HFFc6 (cell line): ENCODE data around the gene UBXN1. TPM values are rescaled to one million over a fixed set of nuclear protein-coding genes. Genes with fewer than 3 reads are reported as not detected.

ENCODE experiments used
- DNase-seq: peaks from one replicate; pipeline ENCODE4 v3.0.0-alpha.2; 2018
- H3K27ac Mint-ChIP-seq: 2 replicates; pipeline ENCODE4 v1.8.0; 2020; ENCODE audit warnings: mild to moderate bottlenecking, mixed read lengths
- H3K27me3 Mint-ChIP-seq: 2 replicates; pipeline ENCODE4 v1.8.0; 2021; ENCODE audit warnings: mild to moderate bottlenecking, moderate library complexity, mixed read lengths; ENCODE audit not compliant: insufficient read depth
- H3K36me3 Mint-ChIP-seq: 2 replicates; pipeline ENCODE4 v1.8.0; 2021; ENCODE audit warnings: low read depth, mixed read lengths
- H3K4me1 Mint-ChIP-seq: 2 replicates; pipeline ENCODE4 v1.8.0; 2020; ENCODE audit warnings: low read depth, mixed read lengths
- H3K4me3 Mint-ChIP-seq: 2 replicates; pipeline ENCODE4 v1.8.0; 2020; ENCODE audit warnings: mild to moderate bottlenecking, moderate library complexity, mixed read lengths
- H3K9me3 Mint-ChIP-seq: 2 replicates; pipeline ENCODE4 v1.8.0; 2020; ENCODE audit warnings: mild to moderate bottlenecking, mixed read lengths
- CTCF ChIP-seq: fragments of 200-600 bp; sonication (generic); IDR thresholded peaks from 2 replicates; pipeline ENCODE4 v1.5.0; 2021; ENCODE audit warnings: antibody characterized with exemption, mild to moderate bottlenecking
- long read RNA-seq: library from polyadenylated mRNA; unstranded; transcript quantifications from one replicate; pipeline ENCODE4 v2.0.0, GENCODE V29; 2019
- total RNA-seq, 6 experiments: library from RNA; stranded (reverse); fragmentation: NEBNext Ultra II Directional; extraction: Animal tissue kit (Norgen Biotek cat#: 25700); gene quantifications; 2 replicates in 1 of 6; 3 replicates in 5 of 6; pipeline ENCODE4 v1.2.3, GENCODE V29; 2021

The UBXN1 gene
- total RNA-seq, result 100 to 1,000 TPM in 3 of 6 experiments, 10 to 100 TPM in 3; 85.2 to 114 (median 96.5) TPM
- long read RNA-seq, transcript UBXN1-217 (10 exons, 943 nt), result minor isoform, 8 of 179 reads
- long read RNA-seq, transcript UBXN1-202 (9 exons, 1,153 nt), result major isoform, 149 of 179 reads
- long read RNA-seq, partial matches to known transcripts, result 17 of 179 reads
- long read RNA-seq, other reads (novel, unspliced or antisense), result 5 of 179 reads

DNA sequence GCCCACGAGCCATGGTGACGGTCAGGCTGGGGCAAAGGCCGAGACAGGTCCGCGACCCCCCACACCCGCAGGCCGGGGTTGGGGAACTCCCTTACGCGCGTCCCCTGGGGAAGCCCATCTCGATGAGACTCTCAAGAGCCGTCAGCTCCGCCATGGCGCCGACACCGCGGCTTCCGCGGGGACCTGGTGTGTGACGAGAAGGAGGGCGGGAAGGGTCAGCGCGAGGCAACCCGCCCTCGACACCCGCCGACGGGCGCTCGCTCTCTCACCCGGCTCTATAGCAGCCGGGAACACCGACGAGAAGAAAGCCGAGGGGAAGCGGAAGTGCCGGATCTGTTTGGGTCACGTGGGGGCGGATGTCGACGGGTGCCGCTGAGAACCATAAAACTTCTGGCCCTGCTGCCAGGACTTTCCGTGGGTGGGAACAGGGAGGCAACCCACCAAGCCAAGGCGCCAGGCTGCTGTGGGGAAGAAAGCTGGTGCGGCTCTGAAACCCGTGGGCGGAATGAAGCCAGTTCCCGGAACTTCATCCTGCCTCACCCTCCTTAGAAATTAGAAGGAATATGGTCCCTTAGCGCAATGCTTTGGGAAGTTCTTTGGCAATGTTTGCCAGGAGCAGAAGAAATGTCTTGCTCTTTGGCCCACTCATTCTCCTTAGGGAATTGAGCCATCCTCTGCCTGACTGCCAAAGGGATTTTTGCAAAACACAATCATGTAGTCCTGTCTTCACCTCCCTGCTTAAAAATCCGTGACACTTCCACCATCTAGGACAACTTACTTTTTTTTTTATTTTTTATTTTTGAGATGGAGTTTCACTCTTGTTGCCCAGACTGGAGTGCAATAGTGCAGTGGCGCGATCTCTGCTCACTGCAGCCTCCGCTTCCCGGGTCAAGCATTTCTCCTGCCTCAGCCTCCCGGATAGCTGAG lies at the start of gene UBXN1:
Gene UBXN1 (minus strand): TSS at position 304 of the 927 bp plus-strand sequence. CDS start 150 bp downstream, at position 154.
- no peaks in the 10 kb centered on the region for H3K9me3 Mint-ChIP-seq
- H3K27ac Mint-ChIP-seq, result peak within 1 kb of the TSS; percentile 94
- TF ChIP-seq CTCF, result no peak
- peaks cover 4% of the 10 kb centered on the region; the same call in 1 of the 2 replicates for H3K27me3 Mint-ChIP-seq
- peaks cover 27% of the 10 kb centered on the region for H3K4me1 Mint-ChIP-seq
- peak within 1 kb of the TSS; percentile 91 for H3K4me3 Mint-ChIP-seq
- H3K36me3 Mint-ChIP-seq, result peaks cover 16% of the 10 kb centered on the region
- peak; percentile 76 for DNase-seq

- no peaks in the 10 kb centered on the region for H3K9me3 Mint-ChIP-seq
Measured at GRCh38 chr11:62728171-62728988, 49.5 kb upstream of the UBXN1 start, which contains the start of gene TTC9C. Gene TTC9C, plus strand, starts transcription at chr11:62728486. Its CDS starts 363 bp downstream, at chr11:62728849.

DNA sequence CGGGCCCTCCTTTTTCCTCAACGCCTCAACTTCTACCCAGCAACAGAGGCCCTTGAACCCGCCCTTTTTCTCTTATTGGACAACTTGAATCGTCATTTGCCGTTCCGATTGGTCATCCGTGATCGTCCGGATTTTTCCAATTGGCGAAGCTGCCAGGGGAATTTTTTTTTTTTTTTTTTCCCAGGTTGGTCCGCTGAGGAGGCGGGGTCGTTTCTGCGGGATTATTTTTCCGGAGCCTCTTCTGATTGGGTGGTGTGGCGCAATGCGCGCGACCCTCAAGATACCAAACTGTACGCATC lies 48.9 kb upstream of the UBXN1 start:
- DNase-seq, result peak; percentile 97
- Mint-ChIP-seq H3K4me1 (peaks cover 36% of the 10 kb centered on the region), H3K27ac (peak overlapping the region; percentile 99)

More at GRCh38 chr11:62728171-62728988, 49.5 kb upstream of the UBXN1 start, which contains the start of gene TTC9C:
- H3K27ac Mint-ChIP-seq, result peak within 1 kb of the TSS; percentile 99
- H3K4me1 Mint-ChIP-seq, result peaks cover 41% of the 10 kb centered on the region
- H3K27me3 Mint-ChIP-seq, result peaks cover 3% of the 10 kb centered on the region; the same call in 1 of the 2 replicates
- peak within 1 kb of the TSS; percentile 96 for H3K4me3 Mint-ChIP-seq
- no peak for TF ChIP-seq CTCF
- peak; percentile 71 for DNase-seq
- peaks cover 43% of the 10 kb centered on the region for H3K36me3 Mint-ChIP-seq

GRCh38 chr11:62727165-62727871 lies 48.4 kb upstream of the UBXN1 start, which contains the start of gene HNRNPUL2:
Gene HNRNPUL2, minus strand, starts transcription at chr11:62727457. Its CDS starts 301 bp downstream, at chr11:62727156.
- peak; percentile 98 for DNase-seq
- Mint-ChIP-seq H3K4me1 (peaks cover 36% of the 10 kb centered on the region), H3K4me3 (peak within 1 kb of the TSS; percentile 96), H3K27me3 (peaks cover 3% of the 10 kb centered on the region; the same call in 1 of the 2 replicates), H3K9me3 (no peaks in the 10 kb centered on the region), H3K27ac (peak within 1 kb of the TSS; percentile 99), H3K36me3 (peaks cover 47% of the 10 kb centered on the region)
- peak; percentile 26 for TF ChIP-seq CTCF

More for the DNA sequence above, 48.9 kb upstream of the UBXN1 start:
- no peak for TF ChIP-seq CTCF
- Mint-ChIP-seq H3K27me3 (peaks cover 3% of the 10 kb centered on the region; the same call in 1 of the 2 replicates), H3K9me3 (no peaks in the 10 kb centered on the region), H3K4me3 (peak overlapping the region; percentile 96), H3K36me3 (peaks cover 42% of the 10 kb centered on the region)

- Mint-ChIP-seq H3K4me3 (peak overlapping the region; percentile 96), H3K4me1 (peaks cover 40% of the 10 kb centered on the region), H3K27ac (peak overlapping the region; percentile 99), H3K27me3 (peaks cover 3% of the 10 kb centered on the region; the same call in 1 of the 2 replicates), H3K9me3 (no peaks in the 10 kb centered on the region), H3K36me3 (peaks cover 52% of the 10 kb centered on the region)
- no peak for TF ChIP-seq CTCF
- no peak for DNase-seq
Measured at GRCh38 chr11:62726915-62727164, 48.0 kb upstream of the UBXN1 start.
